OCI-LY3 (cell line): ENCODE results near the gene PID1.

Experiments
- EZH2phosphoT487 ChIP-seq: fragments of 200-600 bp; shearing (Covaris generic); IDR thresholded peaks from 2 replicates; pipeline ENCODE4 v1.6.1; 2018; ENCODE audit warnings: antibody characterized with exemption, mixed run types, low read depth
- TF ChIP-seq, protein P1 (sequence below): fragments of 200-600, 300-600 bp; sonication (generic); IDR thresholded peaks from 2 replicates; pipeline ENCODE4 v1.5.1; 2014; ENCODE audit warnings: antibody characterized with exemption, low read length, low read depth

GRCh38 chr2:229133155-229133772 is 137.8 kb downstream of the PID1 start:
- TF ChIP-seq, protein P1, sequence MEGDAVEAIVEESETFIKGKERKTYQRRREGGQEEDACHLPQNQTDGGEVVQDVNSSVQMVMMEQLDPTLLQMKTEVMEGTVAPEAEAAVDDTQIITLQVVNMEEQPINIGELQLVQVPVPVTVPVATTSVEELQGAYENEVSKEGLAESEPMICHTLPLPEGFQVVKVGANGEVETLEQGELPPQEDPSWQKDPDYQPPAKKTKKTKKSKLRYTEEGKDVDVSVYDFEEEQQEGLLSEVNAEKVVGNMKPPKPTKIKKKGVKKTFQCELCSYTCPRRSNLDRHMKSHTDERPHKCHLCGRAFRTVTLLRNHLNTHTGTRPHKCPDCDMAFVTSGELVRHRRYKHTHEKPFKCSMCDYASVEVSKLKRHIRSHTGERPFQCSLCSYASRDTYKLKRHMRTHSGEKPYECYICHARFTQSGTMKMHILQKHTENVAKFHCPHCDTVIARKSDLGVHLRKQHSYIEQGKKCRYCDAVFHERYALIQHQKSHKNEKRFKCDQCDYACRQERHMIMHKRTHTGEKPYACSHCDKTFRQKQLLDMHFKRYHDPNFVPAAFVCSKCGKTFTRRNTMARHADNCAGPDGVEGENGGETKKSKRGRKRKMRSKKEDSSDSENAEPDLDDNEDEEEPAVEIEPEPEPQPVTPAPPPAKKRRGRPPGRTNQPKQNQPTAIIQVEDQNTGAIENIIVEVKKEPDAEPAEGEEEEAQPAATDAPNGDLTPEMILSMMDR = peak; percentile 70
- no peak for TF ChIP-seq EZH2phosphoT487
